Epithelial cell of prostate (primary cell): ENCODE measurements around the gene RAB7B.

Source experiments
- DNase-seq: peaks from one replicate; pipeline ENCODE4 v3.0.0-alpha.2; 2011; ENCODE audit warnings: low read depth, low spot score
- H3K27ac ChIP-seq: fragments of 450-650 bp; 2 replicates; pipeline ENCODE4 v1.5.1; 2017; ENCODE audit warnings: mild to moderate bottlenecking

The RAB7B gene

DNA sequence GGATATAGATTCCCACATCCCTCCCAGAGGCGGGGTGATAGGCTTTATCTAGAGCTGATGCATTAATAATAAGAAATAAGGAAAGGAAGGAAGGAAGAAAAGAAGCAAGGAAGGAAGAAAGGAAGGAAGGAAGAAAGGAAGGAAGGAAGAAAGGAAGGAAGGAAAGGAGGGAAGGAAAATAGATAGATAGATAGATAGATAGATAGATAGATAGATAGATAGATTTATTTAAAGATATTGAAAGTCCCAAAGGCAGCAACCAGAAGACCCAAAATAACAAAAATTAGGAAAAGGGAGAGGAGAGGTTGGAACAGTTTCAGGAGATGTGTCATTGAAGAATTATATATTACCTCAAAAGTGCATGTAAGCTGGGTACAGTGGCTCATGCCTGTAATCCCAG, 47.7 kb downstream of the RAB7B start:
- H3K27ac ChIP-seq = no peak overlapping the region
- DNase-seq = no peak

DNA sequence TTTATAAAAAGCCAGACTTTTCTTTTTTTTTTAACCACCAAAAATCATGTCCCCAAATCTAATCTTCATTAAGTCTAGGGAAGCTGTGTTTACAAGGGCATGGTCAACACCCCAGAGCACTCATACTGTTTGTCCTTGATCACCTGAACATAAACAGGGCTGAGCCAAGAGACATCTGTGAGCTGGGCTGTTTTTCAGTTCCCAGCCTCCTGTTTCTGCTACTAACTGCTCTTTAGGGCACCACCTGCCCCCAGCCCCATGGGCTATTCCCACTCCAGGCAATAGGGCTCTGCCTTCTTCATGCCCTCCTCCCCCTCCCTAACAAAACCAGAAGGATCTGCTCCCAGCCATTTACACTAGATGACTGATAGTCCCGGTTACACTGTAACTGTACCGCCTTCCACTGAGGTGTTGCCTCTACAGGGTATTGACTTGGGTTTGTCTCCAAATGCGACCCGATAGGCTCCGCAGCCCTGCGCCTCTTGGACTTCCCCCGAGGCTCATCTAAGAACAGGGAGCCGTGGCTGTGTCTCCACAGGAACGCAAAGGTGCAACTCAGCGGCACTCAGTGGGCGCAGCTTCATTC, 48.3 kb downstream of the RAB7B start:
- DNase-seq = no peak
- no peak overlapping the region for H3K27ac ChIP-seq

DNA sequence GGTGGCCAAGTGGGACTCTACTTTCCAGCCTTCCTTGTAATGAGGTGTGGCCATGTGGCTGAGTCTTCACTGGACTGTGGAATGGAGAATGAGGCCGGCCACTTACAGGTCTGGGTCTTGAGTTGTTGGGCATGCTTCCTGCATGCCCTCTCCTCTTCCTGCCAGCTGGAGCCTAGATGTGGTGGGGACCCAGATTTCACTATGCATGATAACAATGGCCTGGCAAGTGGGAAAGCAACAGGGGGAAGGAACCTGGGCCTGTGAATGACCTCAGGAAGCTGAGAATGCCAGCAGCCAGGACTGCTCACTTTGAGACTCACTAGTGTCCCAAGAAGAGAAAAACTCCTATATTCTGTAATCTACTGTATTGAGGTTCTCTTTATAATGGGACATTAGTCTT, 51.4 kb downstream of the RAB7B start:
- no peak for DNase-seq
- peak overlapping the region; percentile 27 for H3K27ac ChIP-seq

DNA sequence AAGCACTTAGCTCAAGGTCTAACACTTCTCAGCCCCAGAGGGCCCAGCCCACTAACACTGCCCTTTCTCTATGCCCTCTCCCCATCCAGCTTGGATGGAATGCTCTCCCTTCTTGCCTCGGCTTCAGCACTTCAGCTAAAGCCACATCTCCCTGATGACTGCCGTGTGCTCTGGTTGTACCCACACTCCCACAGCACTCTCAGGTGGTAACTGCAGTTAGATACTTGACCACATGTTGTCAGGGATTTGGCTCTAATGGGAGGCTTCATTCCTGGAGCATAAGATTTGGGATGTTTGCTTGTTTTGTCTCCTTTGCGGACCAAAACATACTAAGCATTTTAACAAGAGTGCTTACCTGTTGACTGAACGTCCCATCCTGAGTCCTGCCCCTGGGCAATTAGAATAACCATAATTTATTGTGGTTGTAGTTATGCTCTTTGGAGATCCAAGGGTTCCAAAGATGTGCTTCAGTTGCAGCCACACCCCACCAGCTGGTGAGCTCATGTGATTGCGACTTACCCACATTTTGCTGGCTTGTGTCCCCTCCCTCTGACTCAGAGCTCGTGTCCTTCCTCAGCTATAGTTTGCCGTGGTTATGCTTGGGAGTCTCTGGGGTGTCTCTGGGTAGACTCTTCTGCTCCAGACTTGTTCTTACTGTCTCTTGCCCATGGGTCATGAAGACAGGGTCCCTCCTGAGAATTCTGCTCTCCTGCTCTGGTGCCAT, 52.2 kb downstream of the RAB7B start:
- DNase-seq = no peak
- H3K27ac ChIP-seq = peak overlapping the region; percentile 27

DNA sequence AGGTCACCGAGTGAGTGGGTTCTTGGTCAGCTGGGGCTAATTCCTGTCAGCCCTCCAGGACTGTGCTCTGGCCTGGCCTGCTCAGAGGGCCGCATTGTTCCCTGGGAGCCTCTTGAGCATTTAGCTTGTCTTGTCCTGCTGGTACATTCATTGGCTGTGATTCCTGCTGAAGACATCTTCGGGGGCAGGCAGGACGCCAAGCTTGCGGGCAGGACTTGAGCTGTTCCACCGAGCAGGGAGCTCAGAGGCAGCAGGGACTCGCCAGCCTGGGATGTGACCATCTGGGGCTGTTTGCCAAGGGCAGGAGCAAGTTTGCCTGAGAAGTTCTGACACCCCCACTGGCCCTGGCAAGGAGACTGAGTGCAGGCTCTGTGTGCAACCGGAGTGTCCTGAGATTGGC, 52.9 kb downstream of the RAB7B start:
- peak overlapping the region; percentile 27 for H3K27ac ChIP-seq

DNA sequence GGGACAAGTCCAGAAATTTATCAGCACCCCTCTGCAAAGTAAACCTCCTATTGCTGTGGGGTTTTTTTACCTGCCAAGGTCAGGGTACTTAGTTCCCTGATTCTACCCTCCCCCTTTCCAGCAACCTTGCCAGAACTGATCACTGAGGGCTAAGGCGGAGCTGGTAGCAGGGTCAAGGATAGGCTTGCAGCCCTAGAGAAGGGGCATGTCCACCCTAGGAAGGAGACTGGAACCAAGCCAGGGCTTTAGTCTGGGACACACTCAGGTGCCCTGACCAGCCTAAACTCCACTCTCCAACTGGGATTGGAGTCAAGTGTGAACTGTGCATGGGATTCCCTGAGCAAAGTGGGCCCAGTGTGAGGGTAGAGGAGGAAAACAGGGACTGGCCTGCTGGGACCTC, 53.4 kb downstream of the RAB7B start:
- peak overlapping the region; percentile 27 for H3K27ac ChIP-seq
- no peak for DNase-seq

More for the DNA sequence above, 52.9 kb downstream of the RAB7B start:
- DNase-seq = no peak

DNA sequence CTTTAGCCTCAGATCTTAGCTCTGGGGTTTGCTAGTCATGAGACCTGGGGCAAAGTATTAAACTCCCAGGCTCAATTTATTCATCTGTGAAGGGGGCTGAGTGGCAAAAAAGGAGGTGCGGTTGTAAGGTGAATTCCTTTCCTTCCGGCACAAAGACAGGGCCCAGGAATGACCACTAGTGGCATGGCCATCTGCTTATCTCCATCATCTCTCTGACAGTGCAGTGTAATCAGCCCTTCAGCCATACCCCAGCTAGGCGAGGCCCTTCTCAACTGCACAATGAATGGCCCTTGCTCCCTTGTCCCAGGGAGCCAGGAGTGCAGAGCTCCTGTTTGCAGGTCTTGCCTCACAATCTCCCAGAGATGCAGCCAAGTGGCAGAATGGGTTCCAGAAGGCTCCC, 54.3 kb downstream of the RAB7B start:
- DNase-seq = no peak
- no peak overlapping the region for H3K27ac ChIP-seq

DNA sequence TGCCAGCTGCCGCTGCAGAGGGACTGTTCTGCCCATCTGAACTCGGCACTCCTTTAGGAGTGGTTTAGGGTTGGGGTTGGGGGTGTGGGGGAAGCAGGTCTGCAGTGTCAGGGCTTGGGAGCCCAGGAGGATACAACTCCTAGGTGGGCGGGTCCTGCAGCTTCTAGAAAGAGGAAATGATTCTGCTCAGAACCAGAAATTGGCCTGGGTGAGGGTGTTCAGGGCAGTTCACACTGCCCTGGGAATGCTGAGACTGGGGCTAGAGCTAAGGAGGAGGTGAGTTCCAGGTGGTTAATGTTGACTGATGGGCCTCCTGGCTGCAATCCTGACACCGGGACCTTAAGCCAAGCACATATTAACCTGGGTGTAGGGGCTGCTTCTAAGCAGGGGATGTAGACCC, 55.2 kb downstream of the RAB7B start:
- H3K27ac ChIP-seq = no peak overlapping the region
- no peak for DNase-seq

GRCh38 chr1:205947024-205947423, 56.2 kb downstream of the RAB7B start:
- H3K27ac ChIP-seq = no peak overlapping the region
- peak; percentile 59 for DNase-seq

GRCh38 chr1:205945069-205945468, 58.1 kb downstream of the RAB7B start:
- no peak for DNase-seq
- H3K27ac ChIP-seq = no peak overlapping the region

DNA sequence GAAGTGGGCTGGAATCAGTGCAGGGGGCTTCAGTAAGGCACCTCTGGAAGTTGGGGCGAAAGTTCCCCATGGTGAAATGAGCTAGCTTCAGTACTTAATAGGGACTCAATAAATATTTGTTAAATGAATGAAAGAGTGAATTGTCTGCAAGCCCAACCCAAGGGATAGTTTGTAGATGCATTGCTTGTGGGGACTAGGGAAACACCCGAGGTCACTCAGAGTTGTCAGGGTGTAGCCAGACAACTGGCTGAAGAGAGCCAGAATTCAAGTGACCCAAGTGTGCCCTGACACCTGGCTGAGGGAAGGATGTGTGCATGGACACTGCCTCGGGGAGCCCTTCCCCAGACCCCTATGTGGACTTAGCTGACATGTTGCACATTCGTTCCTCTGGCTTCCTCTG, 58.7 kb downstream of the RAB7B start:
- H3K27ac ChIP-seq = no peak overlapping the region
- no peak for DNase-seq

DNA sequence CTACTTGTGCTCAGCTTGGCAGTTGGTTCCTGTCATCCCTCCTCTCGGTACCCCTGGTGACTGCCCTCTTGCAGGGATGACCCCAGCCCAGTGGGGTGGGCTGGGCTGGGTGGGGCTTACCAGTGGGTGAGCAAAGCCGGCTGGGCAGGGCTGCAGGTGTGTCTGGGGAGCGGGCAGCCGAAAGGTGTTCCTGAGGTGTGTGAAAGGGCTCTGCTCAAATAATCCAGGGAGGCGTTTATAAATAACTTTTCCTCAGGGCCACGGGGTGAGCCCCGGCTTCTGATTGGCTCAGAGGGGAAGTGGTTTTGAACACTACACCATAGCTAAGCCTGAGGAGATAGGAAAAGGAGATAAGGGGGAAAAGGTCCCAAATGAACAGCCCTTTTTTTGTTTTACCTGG, 60.0 kb downstream of the RAB7B start, which contains the start of gene SLC26A9:
TSS of gene SLC26A9 (minus strand) at position 212 of the 400 bp plus-strand sequence. CDS start 7,636 bp downstream, outside the sequence.
- no peak for DNase-seq
- H3K27ac ChIP-seq = no peak within 1 kb of the TSS

DNA sequence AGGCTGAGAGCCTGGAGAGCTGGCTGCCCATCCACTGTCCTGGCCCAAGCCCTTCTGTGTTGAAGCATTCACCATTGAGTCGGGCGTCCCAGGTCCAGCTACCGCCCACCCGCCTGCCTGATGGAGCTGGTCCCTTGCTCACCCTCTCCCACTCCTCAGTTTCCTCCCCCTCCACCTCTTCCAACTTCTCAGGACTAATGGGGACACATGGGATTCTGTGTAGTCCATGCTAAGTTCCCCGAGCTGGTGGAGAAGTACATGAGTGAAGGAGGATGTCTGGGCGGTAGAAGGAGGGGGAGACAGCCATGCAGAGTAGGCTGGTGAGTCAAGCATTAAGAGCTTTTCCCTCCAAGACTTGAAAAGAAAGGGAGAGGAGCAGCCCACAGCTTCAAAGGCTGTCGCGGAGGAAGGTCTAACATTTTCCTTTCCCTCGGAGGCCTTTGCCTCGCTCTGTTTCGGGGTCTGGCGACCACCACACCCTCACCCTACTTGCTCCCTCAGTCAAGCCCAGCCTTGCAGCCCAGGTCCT, 60.5 kb downstream of the RAB7B start:
- no peak overlapping the region for H3K27ac ChIP-seq
- DNase-seq = no peak

GRCh38 chr1:205940710-205941109, 62.5 kb downstream of the RAB7B start:
- H3K27ac ChIP-seq = no peak overlapping the region
- no peak for DNase-seq

- DNase-seq = no peak
- H3K27ac ChIP-seq = no peak overlapping the region
Observed at GRCh38 chr1:205939690-205940330, 63.4 kb downstream of the RAB7B start.

DNA sequence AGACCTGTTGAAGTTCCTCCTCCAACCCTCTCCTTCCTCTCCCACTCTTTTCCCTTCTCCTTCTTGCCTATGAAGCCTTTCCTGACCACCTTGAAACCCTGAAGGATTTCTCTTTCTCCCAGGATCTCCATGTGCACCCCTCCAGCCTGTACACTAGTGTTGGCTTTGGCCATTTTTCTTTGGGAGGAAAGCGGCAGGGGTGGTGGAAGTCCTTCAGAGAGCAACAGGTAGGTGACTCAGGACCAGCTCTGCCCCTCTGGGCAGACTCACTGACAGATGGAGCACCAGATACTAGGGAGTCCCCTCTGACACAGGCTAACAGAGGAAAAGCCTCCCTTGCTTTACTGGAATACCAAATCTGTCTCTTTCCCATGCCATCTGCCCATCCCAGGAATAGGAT, 64.5 kb downstream of the RAB7B start:
- H3K27ac ChIP-seq = no peak overlapping the region
- DNase-seq = no peak

DNA sequence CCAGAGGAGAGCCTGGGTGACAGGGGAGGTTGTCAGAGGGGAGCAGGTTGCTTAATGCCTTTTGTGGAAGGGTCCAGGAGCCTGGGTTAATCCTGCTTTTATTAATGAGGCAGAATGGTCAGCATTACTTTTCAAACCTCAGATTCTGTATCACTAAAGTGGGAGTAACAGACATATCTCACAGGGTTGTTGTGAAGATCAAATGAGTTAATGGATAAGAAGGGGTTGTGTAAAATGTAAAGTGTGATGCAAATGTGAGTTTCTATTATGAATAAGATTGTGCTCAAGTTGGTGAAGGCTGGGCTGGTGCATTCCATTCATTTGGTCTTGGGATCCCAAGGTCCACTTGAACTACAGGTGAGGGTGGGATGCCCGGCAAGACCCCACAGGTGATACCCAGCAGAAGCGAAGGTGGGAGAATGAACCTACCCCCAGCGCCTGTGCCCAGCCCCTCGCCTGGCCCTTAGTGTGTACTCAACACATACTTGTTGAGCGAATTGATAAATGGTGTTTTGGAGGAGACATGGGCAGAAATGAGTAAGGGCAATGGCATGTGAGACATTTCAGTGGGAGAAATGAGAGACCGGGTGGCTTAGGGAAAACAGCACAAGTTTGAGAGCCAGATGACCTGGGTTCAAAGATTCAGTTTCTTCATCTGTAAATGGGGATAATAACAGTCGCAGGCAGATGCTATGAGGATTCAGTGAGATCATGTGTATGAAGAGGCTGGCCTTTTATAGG, 66.2 kb downstream of the RAB7B start:
- DNase-seq = no peak
- H3K27ac ChIP-seq = no peak overlapping the region

- H3K27ac ChIP-seq = no peak overlapping the region
- no peak for DNase-seq
Observed at GRCh38 chr1:205936311-205936710, 66.9 kb downstream of the RAB7B start.

- H3K27ac ChIP-seq = no peak overlapping the region
- DNase-seq = no peak
Observed at GRCh38 chr1:205935869-205936268, 67.3 kb downstream of the RAB7B start.

- DNase-seq = peak; percentile 36
Observed at GRCh38 chr1:205934788-205935187, 68.4 kb downstream of the RAB7B start.

More at GRCh38 chr1:205934788-205935187, 68.4 kb downstream of the RAB7B start:
- peak overlapping the region; percentile 72 for H3K27ac ChIP-seq
